Spleen (tissue), 7 donors: ENCODE results near the gene PRAMEF13.
"Not testable (repeated sequence)": the region's sequence is repeated elsewhere in the genome, so short reads cannot be mapped to it uniquely, and the experiment has no call there.

Experiments used
- POLR2A ChIP-seq, 3 donors: fragments of 450-650 bp; IDR thresholded peaks; one replicate each; pipeline ENCODE4 v1.5.1; 2017; ENCODE audit warnings: antibody characterized with exemption in 3 of 3, mild to moderate bottlenecking in 1 of 3
- TF ChIP-seq, protein P1 (sequence below), 11 experiments: fragments of 200-600 bp in 7 of 11; fragments of 450-650 bp in 4 of 11; sonication (generic) in 4 of 11; IDR thresholded peaks in 8 of 11; conservative IDR thresholded peaks in 3 of 11; 1 replicate in 7 of 11; 2 replicates in 4 of 11; pipeline versions ENCODE4 v1.4.0 to v1.8.0; 2016 to 2021; ENCODE audit warnings: antibody characterized with exemption in 11 of 11, inconsistent platforms in 4 of 11, mild to moderate bottlenecking in 1 of 11
- donor health status: DM: no; HTN: no; CAD: no; lungs with moderate emphysema.
- donor health status: DM: no; HTN: no; CAD: no.
- donor health status: DM: no; HTN: no; CAD: no.

DNA sequence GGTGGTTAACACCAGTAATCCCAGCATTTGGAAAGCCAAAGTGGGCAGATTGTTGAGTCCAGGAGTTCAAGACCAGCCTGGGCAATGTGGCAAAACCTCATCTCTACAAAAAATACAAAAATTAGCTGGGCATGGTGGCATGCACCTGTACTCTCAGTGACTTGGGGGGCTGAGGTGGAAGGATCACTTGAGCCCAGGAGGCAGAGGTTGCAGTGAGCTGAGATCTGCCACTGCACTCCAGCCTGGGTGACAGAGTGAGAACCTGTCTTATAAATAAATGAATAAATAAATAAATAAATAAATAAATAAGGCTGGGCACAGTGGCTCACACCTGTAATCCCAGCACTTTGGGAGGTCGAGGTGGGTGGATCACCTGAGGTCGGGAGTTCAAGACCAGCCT lies 30.8 kb upstream of the PRAMEF13 start:
- TF ChIP-seq POLR2A (IDR thresholded peaks at IDR 0.05): not testable (repeated sequence)
- TF ChIP-seq, protein P1, sequence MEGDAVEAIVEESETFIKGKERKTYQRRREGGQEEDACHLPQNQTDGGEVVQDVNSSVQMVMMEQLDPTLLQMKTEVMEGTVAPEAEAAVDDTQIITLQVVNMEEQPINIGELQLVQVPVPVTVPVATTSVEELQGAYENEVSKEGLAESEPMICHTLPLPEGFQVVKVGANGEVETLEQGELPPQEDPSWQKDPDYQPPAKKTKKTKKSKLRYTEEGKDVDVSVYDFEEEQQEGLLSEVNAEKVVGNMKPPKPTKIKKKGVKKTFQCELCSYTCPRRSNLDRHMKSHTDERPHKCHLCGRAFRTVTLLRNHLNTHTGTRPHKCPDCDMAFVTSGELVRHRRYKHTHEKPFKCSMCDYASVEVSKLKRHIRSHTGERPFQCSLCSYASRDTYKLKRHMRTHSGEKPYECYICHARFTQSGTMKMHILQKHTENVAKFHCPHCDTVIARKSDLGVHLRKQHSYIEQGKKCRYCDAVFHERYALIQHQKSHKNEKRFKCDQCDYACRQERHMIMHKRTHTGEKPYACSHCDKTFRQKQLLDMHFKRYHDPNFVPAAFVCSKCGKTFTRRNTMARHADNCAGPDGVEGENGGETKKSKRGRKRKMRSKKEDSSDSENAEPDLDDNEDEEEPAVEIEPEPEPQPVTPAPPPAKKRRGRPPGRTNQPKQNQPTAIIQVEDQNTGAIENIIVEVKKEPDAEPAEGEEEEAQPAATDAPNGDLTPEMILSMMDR (IDR thresholded peaks at IDR 0.05 in 8 of 11, conservative IDR thresholded peaks at IDR 0.05 in 3 of 11): not testable (repeated sequence)
